IPS-20b (cell line): ENCODE measurements around the gene ZNF500.
"Not testable (repeated sequence)": the region's sequence is repeated elsewhere in the genome, so short reads cannot be mapped to it uniquely, and the experiment has no call there.

Source experiments
- H3K27ac ChIP-seq: one replicate; pipeline ENCODE4 v1.5.1; 2013; ENCODE audit warnings: low read length
- H3K27me3 ChIP-seq: 2 replicates; pipeline ENCODE4 v1.6.1; 2013; ENCODE audit warnings: mild to moderate bottlenecking, low read length, inconsistent platforms; ENCODE audit not compliant: insufficient read depth
- H3K36me3 ChIP-seq: 2 replicates; pipeline ENCODE4 v1.6.1; 2013; ENCODE audit warnings: low read depth, mild to moderate bottlenecking, inconsistent platforms, low read length, moderate library complexity; ENCODE audit not compliant: insufficient read depth
- H3K4me1 ChIP-seq: 2 replicates; pipeline ENCODE4 v1.6.1; 2013; ENCODE audit warnings: mild to moderate bottlenecking, control low read depth, inconsistent platforms, low read length, moderate library complexity; ENCODE audit not compliant: insufficient read depth
- H3K4me3 ChIP-seq: 2 replicates; pipeline ENCODE4 v1.5.1; 2013; ENCODE audit warnings: mild to moderate bottlenecking, low read length, inconsistent platforms
- H3K9ac ChIP-seq: 2 replicates; pipeline ENCODE4 v1.6.1; 2013; ENCODE audit warnings: low read depth, mild to moderate bottlenecking, inconsistent platforms, low read length, moderate library complexity
- H3K9me3 ChIP-seq: 2 replicates; pipeline ENCODE4 v1.6.1; 2013; ENCODE audit warnings: mild to moderate bottlenecking, low read depth, low read length, inconsistent platforms; ENCODE audit not compliant: insufficient read depth

The ZNF500 gene

GRCh38 chr16:4795181-4795827, 28.3 kb upstream of the ZNF500 start, which contains the start of gene SMIM22:
Gene SMIM22 (plus strand): TSS chr16:4795369. CDS start chr16:4795735, 366 bp downstream.
- no peaks in the 10 kb centered on the region for H3K9me3 ChIP-seq
- no peak within 1 kb of the TSS for H3K4me3 ChIP-seq
- no peaks in the 10 kb centered on the region for H3K27me3 ChIP-seq
- H3K36me3 ChIP-seq, result peaks cover 11% of the 10 kb centered on the region; the same call in 1 of the 2 replicates
- no peak within 1 kb of the TSS for H3K27ac ChIP-seq
- no peak within 1 kb of the TSS for H3K9ac ChIP-seq
- H3K4me1 ChIP-seq, result no peaks in the 10 kb centered on the region

GRCh38 chr16:4792951-4793513, 26.1 kb upstream of the ZNF500 start:
- Histone ChIP-seq H3K9me3 (no peaks in the 10 kb centered on the region), H3K27me3 (no peaks in the 10 kb centered on the region), H3K27ac (no peak overlapping the region), H3K36me3 (peaks cover 4% of the 10 kb centered on the region; the same call in 1 of the 2 replicates), H3K4me1 (peaks cover 6% of the 10 kb centered on the region), H3K4me3 (no peak overlapping the region), H3K9ac (no peak overlapping the region)

GRCh38 chr16:4790871-4791270, 23.9 kb upstream of the ZNF500 start:
- H3K36me3 ChIP-seq, result no peaks in the 10 kb centered on the region
- H3K9ac ChIP-seq, result no peak overlapping the region
- peaks cover 8% of the 10 kb centered on the region for H3K4me1 ChIP-seq
- H3K4me3 ChIP-seq, result no peak overlapping the region
- H3K27ac ChIP-seq, result no peak overlapping the region
- H3K9me3 ChIP-seq, result no peaks in the 10 kb centered on the region
- no peaks in the 10 kb centered on the region for H3K27me3 ChIP-seq

DNA sequence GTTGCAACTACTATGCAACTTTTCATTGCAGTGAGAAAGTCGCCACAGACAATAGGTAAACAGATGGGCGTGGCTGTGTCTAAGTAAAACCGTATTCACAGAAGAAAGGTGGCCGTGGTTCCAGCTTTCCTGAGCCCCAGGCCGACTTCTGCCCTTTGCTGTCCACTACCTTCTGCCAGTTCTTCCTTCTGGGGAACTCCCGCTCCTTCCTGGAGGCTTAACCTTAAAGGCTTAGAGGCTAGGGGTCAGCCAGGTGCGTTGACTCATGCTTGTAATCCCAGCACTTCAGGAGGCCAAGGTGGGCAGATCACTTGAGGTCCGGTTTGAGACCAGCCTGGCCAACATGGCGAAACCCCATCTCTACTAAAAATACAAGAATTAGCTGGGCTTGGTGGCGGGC, 23.3 kb upstream of the ZNF500 start:
- Histone ChIP-seq H3K27me3 (no peaks in the 10 kb centered on the region), H3K9ac (no peak overlapping the region), H3K27ac (no peak overlapping the region), H3K4me1 (peaks cover 8% of the 10 kb centered on the region), H3K4me3 (no peak overlapping the region), H3K9me3 (no peaks in the 10 kb centered on the region), H3K36me3 (no peaks in the 10 kb centered on the region)

DNA sequence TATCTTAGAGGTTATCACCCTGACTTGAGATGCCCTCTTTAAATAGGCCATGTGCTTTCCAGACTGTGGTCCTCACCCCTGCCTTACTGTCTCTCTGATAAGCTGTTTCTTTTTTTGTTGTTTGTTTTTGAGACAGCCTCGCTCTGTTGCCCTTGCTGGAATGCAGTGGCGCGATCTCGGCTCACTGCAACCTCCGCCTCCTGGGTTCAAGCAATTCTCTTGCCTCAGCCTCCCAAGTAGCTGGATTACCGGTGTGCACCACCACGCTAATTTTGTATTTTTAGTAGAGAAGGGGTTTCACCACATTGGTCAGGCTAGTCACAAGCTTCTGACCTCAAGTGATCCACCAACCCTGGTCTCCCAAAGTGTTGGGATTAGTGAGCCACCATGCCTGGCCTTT, 21.9 kb upstream of the ZNF500 start:
- H3K4me3 ChIP-seq, result no peak overlapping the region
- H3K36me3 ChIP-seq, result no peaks in the 10 kb centered on the region
- no peak overlapping the region for H3K9ac ChIP-seq
- H3K9me3 ChIP-seq, result no peaks in the 10 kb centered on the region
- no peak overlapping the region for H3K27ac ChIP-seq
- no peaks in the 10 kb centered on the region for H3K27me3 ChIP-seq
- H3K4me1 ChIP-seq, result peaks cover 8% of the 10 kb centered on the region

- Histone ChIP-seq H3K4me3 (no peak overlapping the region), H3K4me1 (peaks cover 8% of the 10 kb centered on the region), H3K36me3 (no peaks in the 10 kb centered on the region), H3K9ac (no peak overlapping the region), H3K27me3 (no peaks in the 10 kb centered on the region), H3K27ac (no peak overlapping the region), H3K9me3 (no peaks in the 10 kb centered on the region)
These were observed 21.5 kb upstream of the ZNF500 start for GRCh38 chr16:4788489-4788889.

GRCh38 chr16:4787627-4788482, 20.9 kb upstream of the ZNF500 start, which contains the start of gene SEPTIN12:
Gene SEPTIN12 (minus strand): TSS chr16:4788345. CDS start chr16:4787645, 700 bp downstream.
- no peak within 1 kb of the TSS for H3K9ac ChIP-seq

DNA sequence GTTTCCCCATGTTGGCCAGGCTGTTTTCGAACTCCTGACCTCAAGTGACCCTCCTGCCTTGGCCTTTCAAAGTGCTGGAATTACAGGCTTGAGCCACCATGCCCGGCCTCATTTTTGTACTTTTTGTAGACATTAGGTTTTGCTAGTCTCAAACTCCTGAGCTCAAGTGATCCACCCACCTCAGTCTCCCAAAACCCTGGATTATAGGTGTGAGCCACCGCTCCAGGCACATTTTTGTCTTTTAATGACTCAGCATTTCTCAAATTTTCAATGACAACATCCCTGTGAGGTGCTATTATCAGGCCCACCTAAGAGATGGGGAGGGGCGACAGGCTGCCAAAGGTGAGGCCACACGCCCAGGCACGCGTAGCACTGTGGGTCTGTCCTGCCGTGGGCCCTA, 20.1 kb upstream of the ZNF500 start:
- no peaks in the 10 kb centered on the region for H3K9me3 ChIP-seq
- H3K4me1 ChIP-seq, result peaks cover 8% of the 10 kb centered on the region
- no peak overlapping the region for H3K27ac ChIP-seq
- no peak overlapping the region for H3K4me3 ChIP-seq
- no peak overlapping the region for H3K9ac ChIP-seq
- no peaks in the 10 kb centered on the region for H3K36me3 ChIP-seq
- H3K27me3 ChIP-seq, result no peaks in the 10 kb centered on the region

More at GRCh38 chr16:4787627-4788482, 20.9 kb upstream of the ZNF500 start, which contains the start of gene SEPTIN12:
- Histone ChIP-seq H3K4me3 (no peak within 1 kb of the TSS), H3K36me3 (no peaks in the 10 kb centered on the region), H3K27me3 (no peaks in the 10 kb centered on the region), H3K27ac (no peak within 1 kb of the TSS), H3K9me3 (no peaks in the 10 kb centered on the region), H3K4me1 (peaks cover 8% of the 10 kb centered on the region)

GRCh38 chr16:4785758-4786433, 18.9 kb upstream of the ZNF500 start:
- no peaks in the 10 kb centered on the region for H3K9me3 ChIP-seq
- no peaks in the 10 kb centered on the region for H3K36me3 ChIP-seq
- H3K4me3 ChIP-seq, result no peak overlapping the region
- peaks cover 8% of the 10 kb centered on the region for H3K4me1 ChIP-seq
- no peak overlapping the region for H3K27ac ChIP-seq
- no peaks in the 10 kb centered on the region for H3K27me3 ChIP-seq
- no peak overlapping the region for H3K9ac ChIP-seq

DNA sequence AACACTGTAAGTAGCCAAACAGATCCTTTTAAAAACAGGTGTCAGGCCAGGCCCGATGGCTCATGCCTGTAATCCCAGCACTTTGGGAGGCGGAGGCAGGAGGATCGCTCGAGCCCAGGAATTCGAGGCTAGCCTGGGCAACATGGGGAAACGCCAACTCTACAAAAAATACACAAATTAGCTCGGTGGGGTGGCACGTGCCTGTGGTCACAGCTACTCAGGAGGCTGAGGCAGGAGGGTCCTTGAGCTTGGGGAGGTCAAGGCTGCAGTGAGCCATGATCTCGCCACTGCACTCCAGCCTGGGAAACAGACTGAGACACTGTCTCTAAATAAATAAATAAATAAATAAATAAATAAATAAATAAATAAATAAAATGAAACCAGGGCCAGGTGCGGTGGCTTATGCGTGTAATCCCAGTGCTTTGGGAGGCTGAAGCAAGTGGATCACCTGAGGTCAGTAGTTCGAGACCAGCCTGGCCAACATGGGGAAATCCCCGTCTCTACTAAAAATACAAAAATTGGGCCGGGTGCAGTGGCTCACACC, 17.6 kb upstream of the ZNF500 start:
- not testable (repeated sequence) for H3K4me1 ChIP-seq, H3K9me3 ChIP-seq, H3K4me3 ChIP-seq, H3K27ac ChIP-seq, H3K36me3 ChIP-seq, H3K27me3 ChIP-seq, H3K9ac ChIP-seq

DNA sequence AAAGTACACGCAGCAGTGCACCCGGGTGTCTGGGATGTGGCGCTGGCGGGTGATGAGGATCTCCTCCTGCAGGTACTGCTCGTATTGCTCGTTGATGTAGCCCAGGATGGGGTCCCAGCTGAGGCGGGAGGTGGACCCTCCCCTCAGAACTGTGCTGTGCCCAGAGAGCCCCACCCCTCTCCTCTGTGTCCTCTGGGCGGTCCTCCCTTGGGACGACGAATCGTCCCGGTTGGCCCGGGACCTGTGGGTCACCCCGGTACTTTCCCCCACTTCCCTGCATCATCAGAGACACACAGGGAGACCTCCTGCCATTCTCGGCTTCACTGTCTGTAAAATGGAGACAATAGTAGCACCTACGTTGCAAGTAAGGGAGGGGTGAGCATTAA, 17.0 kb upstream of the ZNF500 start:
- H3K4me1 ChIP-seq, result peaks cover 8% of the 10 kb centered on the region
- H3K27ac ChIP-seq, result no peak overlapping the region
- H3K27me3 ChIP-seq, result no peaks in the 10 kb centered on the region
- no peak overlapping the region for H3K4me3 ChIP-seq
- no peaks in the 10 kb centered on the region for H3K36me3 ChIP-seq
- H3K9ac ChIP-seq, result no peak overlapping the region
- no peaks in the 10 kb centered on the region for H3K9me3 ChIP-seq
